ENCODE results near the gene PRSS35.

PRSS35 gene

DNA sequence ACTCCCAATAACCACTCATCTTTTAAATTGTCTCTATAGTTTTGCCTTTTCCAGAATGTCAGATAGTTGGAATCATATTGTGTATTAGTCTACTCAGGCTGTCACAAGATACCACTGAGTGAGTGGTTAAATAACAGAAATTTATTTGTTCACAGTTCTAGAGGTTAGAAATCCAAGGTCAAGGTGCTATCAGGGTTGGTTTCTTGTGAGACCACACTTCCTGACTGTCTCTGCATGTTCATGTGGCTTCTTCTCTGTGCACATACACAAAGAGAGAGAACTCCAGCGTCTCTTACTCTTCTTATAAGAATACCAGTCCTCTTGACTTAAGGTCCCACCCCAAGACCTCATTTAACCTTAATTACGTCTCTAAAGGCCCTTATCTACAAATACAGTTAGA lies 23.9 kb upstream of the PRSS35 start:
- DNase-seq (ENCODE audit: low spot score): no peak
- ChIA-PET CTCF (no interaction called here), POLR2A (ENCODE audit: low non-redundant PET) (no interaction called here)
- TF ChIP-seq CTCF (conservative IDR thresholded peaks at IDR 0.05; ENCODE audit: low read depth): no peak
- no peak overlapping the region for H3K27ac ChIP-seq

DNA sequence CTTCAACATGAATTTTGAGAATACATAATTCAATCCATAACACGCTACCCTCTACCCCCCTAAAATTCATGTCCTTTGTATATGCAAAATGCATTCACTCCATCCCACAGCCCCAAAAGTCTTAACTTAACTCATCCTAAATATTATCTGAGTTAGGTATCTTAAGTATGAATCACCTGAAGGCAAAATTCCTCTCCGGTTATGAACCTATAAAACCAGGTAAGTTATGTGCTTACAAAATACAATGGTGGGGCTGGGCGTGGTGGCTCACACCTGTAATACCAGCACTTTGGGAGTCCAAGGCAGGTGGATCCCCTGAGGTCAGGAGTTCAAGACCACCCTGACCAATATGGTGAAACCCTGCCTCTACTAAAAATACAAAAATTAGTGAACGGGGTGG lies 23.5 kb upstream of the PRSS35 start:
- ChIA-PET CTCF (no interaction called here), POLR2A (ENCODE audit: low non-redundant PET) (no interaction called here)
- no peak for DNase-seq (ENCODE audit: low spot score)
- no peak overlapping the region for H3K27ac ChIP-seq
- TF ChIP-seq CTCF (conservative IDR thresholded peaks at IDR 0.05; ENCODE audit: low read depth): no peak

DNA sequence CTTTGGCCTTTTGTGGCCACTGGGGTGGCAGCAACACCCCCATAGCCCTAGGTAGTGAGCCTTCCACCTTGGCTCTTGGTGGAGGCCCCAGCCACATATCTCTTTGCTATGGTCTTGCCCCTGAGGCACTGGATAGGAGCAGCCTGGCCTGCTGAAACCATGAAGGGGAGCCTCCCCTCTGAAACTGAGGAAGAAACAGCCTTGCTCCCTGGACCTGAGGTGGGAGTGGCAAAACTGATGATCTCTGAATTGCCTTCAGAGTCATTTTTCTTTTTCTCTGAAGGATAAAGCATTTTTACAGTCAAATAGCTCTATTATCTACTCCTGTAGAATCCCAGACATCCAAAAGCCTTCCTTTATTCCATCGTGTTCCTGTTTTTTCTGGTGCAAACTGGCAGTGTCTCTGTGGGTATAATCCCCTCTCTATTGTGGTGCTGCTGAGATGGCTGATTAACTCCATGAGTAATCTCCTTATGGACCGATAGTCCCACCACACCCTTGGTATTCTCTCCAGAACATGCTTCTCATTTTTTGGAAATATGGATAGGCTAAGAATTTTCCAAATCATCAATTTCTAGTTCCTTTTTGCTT lies 22.0 kb upstream of the PRSS35 start:
- CTCF ChIA-PET: no interaction called here
- TF ChIP-seq CTCF (conservative IDR thresholded peaks at IDR 0.05; ENCODE audit: low read depth): no peak
- H3K27ac ChIP-seq: no peak overlapping the region
- POLR2A ChIA-PET (ENCODE audit: low non-redundant PET): no interaction called here
- no peak for DNase-seq (ENCODE audit: low spot score)

- no peak for DNase-seq (ENCODE audit: low spot score)
- POLR2A ChIA-PET (ENCODE audit: low non-redundant PET): no interaction called here
- TF ChIP-seq CTCF (conservative IDR thresholded peaks at IDR 0.05; ENCODE audit: low read depth): no peak
- CTCF ChIA-PET: interaction anchor here (1.7 kb wide), 1 partner anchor 9 kb away, joined by 5 read pairs; no protein-coding TSS in a partner anchor
- no peak overlapping the region for H3K27ac ChIP-seq
Observed at GRCh38 chr6:83505356-83505755, 7.0 kb upstream of the PRSS35 start.

GRCh38 chr6:83509441-83509840 lies 2.9 kb upstream of the PRSS35 start:
- no peak overlapping the region for H3K27ac ChIP-seq
- TF ChIP-seq CTCF (conservative IDR thresholded peaks at IDR 0.05; ENCODE audit: low read depth): no peak
- POLR2A ChIA-PET (ENCODE audit: low non-redundant PET): no interaction called here
- DNase-seq (ENCODE audit: low spot score): no peak
- CTCF ChIA-PET: interaction anchor here (2.3 kb wide), 1 partner anchor 91 kb away, joined by 9 read pairs; no protein-coding TSS in a partner anchor

DNA sequence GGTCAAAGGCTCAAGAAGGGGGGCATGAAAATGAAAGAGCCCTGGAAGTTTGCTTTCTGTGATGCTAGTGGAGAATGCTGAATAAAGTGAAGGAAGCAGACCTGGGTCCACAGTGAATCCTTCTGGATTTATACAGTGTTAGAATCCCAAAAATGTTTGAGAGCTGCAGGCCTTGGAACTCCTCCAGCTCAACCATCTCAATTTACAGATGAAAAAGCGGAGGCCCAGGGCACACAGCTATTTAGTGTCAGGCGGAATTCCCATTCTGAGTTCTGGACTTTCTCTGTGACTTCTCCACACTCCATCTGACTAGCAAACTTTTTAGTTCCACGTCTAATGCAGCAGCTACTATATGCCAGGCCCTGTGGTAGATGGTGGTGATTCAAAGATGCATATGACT lies 1.5 kb upstream of the PRSS35 start:
- no peak for DNase-seq (ENCODE audit: low spot score)
- CTCF ChIA-PET: interaction anchor here (0.5 to 2.3 kb wide), 7 partner anchors 15 to 444 kb away, joined by 3 to 9 read pairs (median 4); no protein-coding TSS in a partner anchor
- TF ChIP-seq CTCF (conservative IDR thresholded peaks at IDR 0.05; ENCODE audit: low read depth): no peak
- POLR2A ChIA-PET (ENCODE audit: low non-redundant PET): no interaction called here
- no peak overlapping the region for H3K27ac ChIP-seq
